Measurements from ENCODE around the gene SAMD4B.
A peak's percentile ranks its signal among the peaks of the same experiment; 100 is the strongest.

SAMD4B gene

GRCh38 chr19:39412867-39413271 is 70.6 kb downstream of the SAMD4B start:
- DNase-seq (ENCODE audit: low read depth in 2 of 2), result peak in 1 of 2 donors; percentile 24
- TF ChIP-seq CTCF (IDR thresholded peaks at IDR 0.05; ENCODE audit: low read depth, low read length), result no peak
- peak overlapping the region; percentile 84 to 87 for H3K4me3 ChIP-seq (replicated peaks in 1 of 2; ENCODE audit: low read depth in 2 of 2, low read length in 2 of 2)

- no peak for TF ChIP-seq CTCF (IDR thresholded peaks at IDR 0.05; ENCODE audit: low read depth, low read length)
- DNase-seq (ENCODE audit: low read depth in 2 of 2), result peak; percentile 57 to 83
- peak overlapping the region; percentile 84 to 87 for H3K4me3 ChIP-seq (replicated peaks in 1 of 2; ENCODE audit: low read depth in 2 of 2, low read length in 2 of 2)
Observed at GRCh38 chr19:39413272-39413910, 71.2 kb downstream of the SAMD4B start.

GRCh38 chr19:39413911-39414608 is 71.8 kb downstream of the SAMD4B start:
- TF ChIP-seq CTCF (IDR thresholded peaks at IDR 0.05; ENCODE audit: low read depth, low read length), result peak; percentile 34
- H3K4me3 ChIP-seq (replicated peaks in 1 of 2; ENCODE audit: low read depth in 2 of 2, low read length in 2 of 2), result peak overlapping the region; percentile 84 to 87
- DNase-seq (ENCODE audit: low read depth in 2 of 2), result peak in 1 of 2 donors; percentile 43

- peak; percentile 2 for TF ChIP-seq CTCF (IDR thresholded peaks at IDR 0.05; ENCODE audit: low read depth, low read length)
- no peak for DNase-seq (ENCODE audit: low read depth in 2 of 2)
- H3K4me3 ChIP-seq (replicated peaks in 1 of 2; ENCODE audit: low read depth in 2 of 2, low read length in 2 of 2), result peak overlapping the region; percentile 84 to 87
Observed at GRCh38 chr19:39415111-39416046, 73.2 kb downstream of the SAMD4B start.

- H3K4me3 ChIP-seq (replicated peaks in 1 of 2; ENCODE audit: low read depth in 2 of 2, low read length in 2 of 2), result no peak overlapping the region
- no peak for DNase-seq (ENCODE audit: low read depth in 2 of 2)
- TF ChIP-seq CTCF (IDR thresholded peaks at IDR 0.05; ENCODE audit: low read depth, low read length), result no peak
Observed at GRCh38 chr19:39416152-39417120, 74.2 kb downstream of the SAMD4B start.
